Measurements from ENCODE around the gene ZNF223. TPM values are rescaled to one million over a fixed set of nuclear protein-coding genes. Genes with fewer than 3 reads are reported as not detected.

Gene ZNF223
- total and polyA plus RNA-seq, 2 donors: 3.6 to 11.7 TPM

DNA sequence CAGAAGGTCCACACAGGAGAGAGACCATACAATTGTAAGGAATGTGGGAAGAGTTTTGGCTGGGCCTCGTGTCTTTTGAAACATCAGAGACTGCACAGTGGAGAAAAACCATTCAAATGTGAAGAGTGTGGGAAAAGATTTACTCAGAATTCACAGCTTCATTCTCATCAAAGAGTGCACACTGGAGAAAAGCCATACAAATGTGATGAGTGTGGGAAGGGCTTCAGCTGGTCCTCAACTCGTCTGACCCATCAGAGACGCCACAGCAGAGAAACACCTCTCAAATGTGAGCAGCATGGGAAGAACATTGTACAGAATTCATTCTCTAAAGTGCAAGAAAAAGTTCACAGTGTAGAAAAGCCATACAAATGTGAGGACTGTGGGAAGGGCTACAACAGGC lies 55.9 kb downstream of the ZNF223 start:
- WGBS: 98% methylated on average over 3 of the region's 3 CpGs
- Histone ChIP-seq H3K4me1 (ENCODE audit: insufficient read depth) (no peaks in the 10 kb centered on the region), H3K36me3 (ENCODE audit: insufficient read depth) (peaks cover 11% of the 10 kb centered on the region), H3K27ac (ENCODE audit: low read depth) (no peak overlapping the region), H3K4me3 (ENCODE audit: low read depth, low read length) (no peak overlapping the region)
- no peak for DNase-seq (ENCODE audit: extremely low spot score)

DNA sequence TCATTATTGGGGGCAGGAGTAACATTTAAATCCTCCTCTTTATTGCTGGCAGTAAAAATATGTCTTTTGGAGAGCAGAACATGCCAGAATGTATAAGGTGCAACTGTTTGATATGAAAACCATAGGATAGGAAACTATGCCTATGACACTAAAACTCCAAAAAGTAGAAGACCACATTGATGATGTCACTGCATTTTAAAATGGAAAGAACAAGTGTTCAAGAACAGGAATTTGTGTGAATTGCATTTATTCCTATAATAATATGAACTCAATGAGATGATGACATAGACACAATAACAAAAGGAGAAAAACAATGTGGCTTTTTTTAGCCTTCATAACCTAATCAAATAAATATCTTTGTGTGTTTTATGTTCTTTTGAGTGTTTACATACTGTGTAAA lies 57.6 kb downstream of the ZNF223 start:
- H3K36me3 ChIP-seq (ENCODE audit: insufficient read depth): peaks cover 5% of the 10 kb centered on the region
- H3K4me3 ChIP-seq (ENCODE audit: low read depth, low read length): no peak overlapping the region
- H3K4me1 ChIP-seq (ENCODE audit: insufficient read depth): no peaks in the 10 kb centered on the region
- no peak for DNase-seq (ENCODE audit: extremely low spot score)
- H3K27ac ChIP-seq (ENCODE audit: low read depth): no peak overlapping the region

DNA sequence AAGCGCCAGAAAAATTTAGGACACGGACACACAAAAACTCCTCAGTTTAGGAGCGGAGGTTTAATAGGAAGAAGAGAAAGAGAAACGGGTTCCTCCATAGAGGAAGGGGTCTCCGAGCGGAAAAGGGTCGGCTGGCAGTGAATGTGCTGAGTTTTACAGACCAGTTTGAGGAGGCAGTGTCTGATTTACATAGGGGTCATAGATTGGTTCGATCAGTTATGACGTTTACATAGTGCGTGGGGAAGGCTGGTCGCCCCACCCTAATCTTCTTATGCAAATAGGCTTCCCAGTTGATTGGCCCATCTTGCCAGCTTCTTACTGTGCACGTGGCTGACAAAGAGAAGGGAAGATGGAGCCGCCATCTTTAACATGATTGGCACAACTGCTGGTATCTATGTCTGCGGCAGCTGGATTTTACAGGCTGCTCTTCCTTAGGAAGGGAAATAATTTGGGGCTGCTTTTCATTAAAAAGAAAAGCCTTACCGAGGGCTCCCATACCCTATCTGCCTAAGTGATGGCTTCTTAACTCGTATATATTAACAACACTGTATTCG lies 60.2 kb downstream of the ZNF223 start:
- no peak overlapping the region for H3K4me3 ChIP-seq (ENCODE audit: low read depth, low read length)
- no peaks in the 10 kb centered on the region for H3K36me3 ChIP-seq (ENCODE audit: insufficient read depth)
- no peak overlapping the region for H3K27ac ChIP-seq (ENCODE audit: low read depth)
- no peaks in the 10 kb centered on the region for H3K4me1 ChIP-seq (ENCODE audit: insufficient read depth)
- no peak for DNase-seq (ENCODE audit: extremely low spot score)
- WGBS: 10% methylated on average over 17 of the region's 17 CpGs

GRCh38 chr19:44112802-44113137 lies 60.9 kb downstream of the ZNF223 start:
- no peaks in the 10 kb centered on the region for H3K36me3 ChIP-seq (ENCODE audit: insufficient read depth)
- H3K4me1 ChIP-seq (ENCODE audit: insufficient read depth): no peaks in the 10 kb centered on the region
- no peak for DNase-seq (ENCODE audit: extremely low spot score)
- H3K4me3 ChIP-seq (ENCODE audit: low read depth, low read length): peak overlapping the region; percentile 89
- under 1% methylated on average over 11 of the region's 11 CpGs for WGBS
- H3K27ac ChIP-seq (ENCODE audit: low read depth): no peak overlapping the region

DNA sequence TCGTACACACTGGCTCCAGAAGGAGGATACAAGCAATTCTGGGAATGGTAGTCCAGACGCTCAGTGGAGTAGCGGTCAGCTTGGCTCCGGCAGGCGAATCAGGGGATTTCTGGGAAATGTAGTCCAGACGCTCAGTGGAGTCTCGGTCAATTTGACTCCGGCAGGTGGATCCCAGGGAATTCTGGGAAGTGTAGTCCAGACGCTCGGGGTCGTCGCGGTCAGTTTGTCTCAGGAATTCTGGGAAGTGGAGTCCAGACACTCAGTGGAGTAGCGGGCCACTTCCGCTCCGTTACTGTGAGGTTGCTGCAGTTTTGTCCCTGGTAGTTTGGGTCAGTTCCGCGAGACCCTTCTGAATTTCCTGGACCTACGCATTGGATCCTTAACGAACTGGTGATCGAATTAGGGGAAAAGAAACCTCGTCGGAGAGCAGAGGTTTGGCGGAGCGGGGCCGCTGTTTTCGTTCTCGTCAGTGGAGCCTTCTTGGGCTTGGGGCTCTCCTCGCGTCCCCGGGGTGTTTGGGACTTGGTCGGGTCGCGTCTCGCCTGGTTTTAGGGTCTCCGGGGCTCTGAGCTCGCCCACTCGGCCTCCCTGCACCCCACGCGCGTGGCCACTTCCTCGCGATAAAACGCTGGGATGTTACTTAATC lies 61.4 kb downstream of the ZNF223 start, which contains the start of gene ZNF225:
Gene ZNF225, plus strand, starts transcription at position 262 of the 646 bp plus-strand sequence. CDS start 2,429 bp downstream, outside the sequence.
- Histone ChIP-seq H3K27ac (ENCODE audit: low read depth) (peak within 1 kb of the TSS; percentile 62), H3K4me1 (ENCODE audit: insufficient read depth) (no peaks in the 10 kb centered on the region), H3K36me3 (ENCODE audit: insufficient read depth) (peaks cover 3% of the 10 kb centered on the region), H3K4me3 (ENCODE audit: low read depth, low read length) (peak within 1 kb of the TSS; percentile 89)
- DNase-seq (ENCODE audit: extremely low spot score): peak; percentile 99
- WGBS: under 1% methylated on average over 44 of the region's 44 CpGs

DNA sequence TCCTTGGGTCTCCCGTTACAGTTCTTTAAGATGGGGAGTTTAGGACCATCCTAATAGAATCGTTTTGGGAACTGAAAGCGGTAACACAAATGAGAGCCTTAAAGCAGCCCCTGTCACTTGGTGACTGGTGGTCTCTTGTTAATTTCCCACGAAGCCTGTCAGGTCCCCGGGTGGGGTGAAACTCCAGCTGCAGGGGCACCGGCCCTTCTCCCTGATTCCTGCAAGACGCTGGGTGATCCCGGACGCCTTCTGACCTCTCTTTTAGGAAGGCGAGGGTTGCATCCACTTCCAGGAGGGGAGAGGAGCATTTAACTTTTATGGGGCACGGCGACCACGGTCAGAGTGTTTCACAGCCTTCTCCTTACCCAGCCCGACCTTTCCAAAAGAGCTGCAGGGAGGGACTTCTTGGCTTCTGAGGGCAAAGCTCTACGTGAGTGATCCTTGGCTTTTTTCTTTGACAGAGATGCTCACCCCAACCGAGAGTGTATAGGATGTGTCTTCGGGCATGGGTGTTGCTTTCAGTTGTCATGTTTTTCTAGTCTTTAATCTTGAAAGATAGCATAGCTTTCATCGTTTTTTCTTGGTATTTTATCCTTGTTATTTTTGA lies 62.1 kb downstream of the ZNF223 start:
- 2% methylated on average over 18 of the region's 18 CpGs for WGBS

More for the DNA sequence above, 62.1 kb downstream of the ZNF223 start:
- H3K4me1 ChIP-seq (ENCODE audit: insufficient read depth): no peaks in the 10 kb centered on the region
- H3K4me3 ChIP-seq (ENCODE audit: low read depth, low read length): peak overlapping the region; percentile 89
- DNase-seq (ENCODE audit: extremely low spot score): no peak
- H3K27ac ChIP-seq (ENCODE audit: low read depth): peak overlapping the region; percentile 62
- peaks cover 6% of the 10 kb centered on the region for H3K36me3 ChIP-seq (ENCODE audit: insufficient read depth)

Small RNA genes within 50 kb of the gene (small RNA-seq; reads per million reads assigned to genes)
- gene RNU6-902P: not detected

Other genes with a start within 250 kb of the ZNF223 start
- gene LYPD5, start 249.6 kb upstream of the ZNF223 start, total RNA-seq: 0.58 TPM
- gene LYPD5, start 249.6 kb upstream of the ZNF223 start, polyA plus RNA-seq: 1.3 TPM
- gene ZNF283, start 224.7 kb upstream of the ZNF223 start, total RNA-seq: 54.0 TPM
- 3.1 TPM for gene ZNF283, start 224.7 kb upstream of the ZNF223 start, polyA plus RNA-seq
- gene ZNF404, start 168.1 kb upstream of the ZNF223 start, total RNA-seq: 4.8 TPM
- 7.1 TPM for gene ZNF404, start 168.1 kb upstream of the ZNF223 start, polyA plus RNA-seq
- gene ZNF45, start 116.8 kb upstream of the ZNF223 start, total RNA-seq: 33.1 TPM
- gene ZNF45, start 116.8 kb upstream of the ZNF223 start, polyA plus RNA-seq: 7.3 TPM
- 14.6 TPM for gene ZNF221, start 100.8 kb upstream of the ZNF223 start, total RNA-seq
- gene ZNF221, start 100.8 kb upstream of the ZNF223 start, polyA plus RNA-seq: 2.0 TPM
- gene ZNF155, start 67.8 kb upstream of the ZNF223 start, total RNA-seq: 14.1 TPM
- gene ZNF155, start 67.8 kb upstream of the ZNF223 start, polyA plus RNA-seq: 5.6 TPM
- 9.9 TPM for gene ZNF230, start 49.1 kb upstream of the ZNF223 start, total RNA-seq
- gene ZNF230, start 49.1 kb upstream of the ZNF223 start, polyA plus RNA-seq: 4.0 TPM
- 9.2 TPM for gene ZNF222, start 26.7 kb upstream of the ZNF223 start, total RNA-seq
- gene ZNF222, start 26.7 kb upstream of the ZNF223 start, polyA plus RNA-seq: 5.3 TPM
- 5.7 TPM for gene ZNF284, start 20.1 kb downstream of the ZNF223 start, total RNA-seq
- gene ZNF284, start 20.1 kb downstream of the ZNF223 start, polyA plus RNA-seq: 0.71 TPM
- 65.7 TPM for gene ZNF224, start 42.3 kb downstream of the ZNF223 start, total RNA-seq
- gene ZNF224, start 42.3 kb downstream of the ZNF223 start, polyA plus RNA-seq: 12.3 TPM
- 13.5 TPM for gene ZNF225, start 61.4 kb downstream of the ZNF223 start, total RNA-seq
- 2.6 TPM for gene ZNF225, start 61.4 kb downstream of the ZNF223 start, polyA plus RNA-seq
- gene ZNF234, start 89.5 kb downstream of the ZNF223 start, total RNA-seq: 20.7 TPM
- gene ZNF234, start 89.5 kb downstream of the ZNF223 start, polyA plus RNA-seq: 4.3 TPM
- 41.1 TPM for gene ZNF226, start 113.1 kb downstream of the ZNF223 start, total RNA-seq
- 18.7 TPM for gene ZNF226, start 113.1 kb downstream of the ZNF223 start, polyA plus RNA-seq
- 34.5 TPM for gene ZNF227, start 160.5 kb downstream of the ZNF223 start, total RNA-seq
- 7.4 TPM for gene ZNF227, start 160.5 kb downstream of the ZNF223 start, polyA plus RNA-seq
- 3.1 TPM for gene ZNF233, start 207.8 kb downstream of the ZNF223 start, total RNA-seq
- 1.4 TPM for gene ZNF233, start 207.8 kb downstream of the ZNF223 start, polyA plus RNA-seq

All from urinary bladder (tissue), 4 donors.